ENCODE results near the gene ZHX3. TPM values are rescaled to one million over a fixed set of nuclear protein-coding genes. Genes with fewer than 3 reads are reported as not detected.

ZHX3 gene
- total RNA-seq, 4 donors from 2014 or later = 47.1 to 58.6 (median 50.7) TPM

DNA sequence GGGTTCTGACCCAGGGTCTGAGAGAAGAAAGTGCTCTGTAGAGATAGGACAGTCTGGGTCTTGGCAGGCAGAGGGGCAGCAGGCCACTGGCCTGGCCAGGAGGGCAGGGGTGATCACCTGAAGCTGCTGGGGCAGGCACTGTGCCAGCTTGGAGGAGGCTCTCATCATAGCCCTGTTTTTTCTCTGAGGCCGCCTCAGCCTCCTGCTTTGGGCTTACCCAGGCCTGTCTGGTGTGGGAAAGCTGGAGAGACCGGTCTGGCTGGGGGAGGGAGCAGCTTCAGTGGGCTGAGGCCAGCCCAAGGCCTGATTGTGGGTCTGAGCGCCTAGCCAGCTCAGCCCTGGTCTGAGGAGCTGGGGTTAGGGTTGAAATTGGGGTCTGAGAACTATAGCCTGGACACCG lies 26.9 kb upstream of the ZHX3 start:
- 91 to 94% methylated on average over 3 to 4 of the region's 4 CpGs for WGBS, 2 donors
- TF ChIP-seq POLR2A (IDR thresholded peaks at IDR 0.05) (no peak), CTCF (IDR thresholded peaks at IDR 0.05) (no peak), EP300 (IDR thresholded peaks at IDR 0.05) (no peak)

DNA sequence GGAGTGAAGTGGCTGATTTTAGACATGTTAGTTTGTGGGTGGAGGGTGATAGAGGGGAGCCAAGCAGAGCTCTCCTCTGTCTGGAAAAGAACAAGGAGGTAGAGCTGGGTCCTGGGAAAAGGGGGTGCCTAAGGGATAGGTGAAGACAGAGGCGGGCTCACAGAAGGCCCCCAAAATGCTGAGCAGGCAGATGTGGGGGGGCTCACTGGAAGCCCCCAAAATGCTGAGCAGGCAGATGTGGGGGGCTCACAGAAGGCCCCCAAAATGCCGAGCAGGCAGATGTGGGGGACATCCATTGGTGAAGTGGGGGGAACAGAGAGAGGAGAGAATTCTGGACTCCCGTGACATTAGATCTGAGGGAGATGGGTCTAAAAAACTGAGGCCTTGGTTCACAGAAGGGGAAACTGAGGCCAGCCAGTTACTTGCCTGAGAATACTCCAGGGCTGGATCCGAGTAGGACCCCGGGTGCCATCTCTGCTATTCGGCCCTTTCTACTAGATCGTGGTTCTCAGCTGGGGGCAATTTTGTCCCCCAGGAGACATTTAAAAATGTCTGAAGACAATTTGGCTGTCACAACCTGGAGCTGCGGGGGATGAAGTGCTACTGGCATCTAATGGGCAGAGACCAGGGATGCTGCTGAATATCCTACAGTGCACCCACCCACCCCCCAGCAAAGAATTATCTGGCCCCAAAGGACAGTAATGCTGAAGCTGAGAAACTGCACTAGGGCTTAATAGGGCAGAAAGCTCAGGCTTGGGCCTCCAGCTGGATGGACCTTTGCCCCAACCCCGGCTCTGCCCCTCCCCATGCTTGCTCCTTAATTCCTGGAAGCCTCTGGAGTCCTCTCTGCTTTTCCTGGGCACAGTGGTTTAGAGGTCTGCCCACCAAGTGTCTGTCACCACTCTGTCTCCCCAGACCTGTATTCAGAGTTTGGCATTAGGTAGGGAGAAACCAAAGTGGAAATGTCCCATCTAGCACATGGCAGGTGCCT lies 25.2 kb upstream of the ZHX3 start:
- Histone ChIP-seq H3K27me3 (no peaks in the 10 kb centered on the region), H3K4me1 (peaks cover 0 to 37% (median 5%) of the 10 kb centered on the region in 4 donors), H3K36me3 (peaks cover 0 to 22% (median 0%) of the 10 kb centered on the region in 3 donors), H3K27ac (no peak overlapping the region), H3K4me3 (no peak overlapping the region), H3K9me3 (no peaks in the 10 kb centered on the region)
- WGBS, 2 donors = 90% methylated on average over 9 of the region's 9 CpGs
- TF ChIP-seq CTCF (IDR thresholded peaks at IDR 0.05) (no peak), POLR2A (IDR thresholded peaks at IDR 0.05) (no peak), EP300 (IDR thresholded peaks at IDR 0.05) (no peak)
- DNase-seq (ENCODE audit: low spot score in 2 of 2) = no peak

More for the DNA sequence above, 26.9 kb upstream of the ZHX3 start:
- Histone ChIP-seq H3K36me3 (peaks cover 0 to 40% (median 0%) of the 10 kb centered on the region in 3 donors), H3K4me1 (peaks cover 0 to 36% (median 5%) of the 10 kb centered on the region in 4 donors), H3K27ac (no peak overlapping the region), H3K4me3 (no peak overlapping the region), H3K9me3 (no peaks in the 10 kb centered on the region), H3K27me3 (no peaks in the 10 kb centered on the region)
- DNase-seq (ENCODE audit: low spot score in 2 of 2) = no peak

DNA sequence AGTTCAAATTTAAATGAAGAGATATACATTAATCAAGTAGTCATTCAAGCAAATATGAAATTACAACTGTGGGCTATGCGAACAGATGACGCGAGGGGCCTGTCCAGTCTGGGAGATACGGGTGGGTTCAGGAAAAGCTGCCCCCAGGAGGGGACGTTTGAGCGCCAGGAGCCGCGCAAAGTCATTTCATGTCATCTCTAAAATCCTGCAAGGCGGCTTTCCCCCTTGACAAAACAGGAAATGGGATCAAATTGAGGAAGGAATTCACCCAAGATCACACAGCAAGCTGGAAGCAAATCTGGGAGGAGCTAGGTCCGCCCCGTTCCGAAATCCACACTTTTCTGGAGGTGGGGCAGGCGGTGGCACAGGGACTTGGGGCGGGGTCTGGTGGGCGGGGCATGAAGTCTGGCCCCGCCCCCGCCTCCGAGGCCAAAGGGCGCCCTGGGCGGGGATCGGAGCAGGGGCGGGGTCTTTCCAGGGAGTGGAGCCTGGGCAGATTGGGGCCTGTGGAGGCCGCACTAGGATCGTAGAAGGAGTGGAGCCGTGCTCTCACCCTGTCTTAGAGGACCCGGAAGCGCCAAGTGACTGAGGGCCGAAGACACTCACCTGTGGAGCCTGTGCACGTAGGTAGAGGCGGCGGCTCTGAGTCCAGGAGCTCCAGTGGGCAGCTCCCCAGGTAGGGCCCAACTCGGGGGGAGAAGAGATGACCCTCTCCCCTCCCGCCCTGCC lies 23.0 kb upstream of the ZHX3 start, which contains the start of gene LPIN3:
Gene LPIN3, plus strand, starts transcription at position 495 of the 729 bp plus-strand sequence. CDS start 4,983 bp downstream, outside the sequence.
- 6 to 10% methylated on average over 29 to 31 of the region's 33 CpGs for WGBS, 2 donors
- Histone ChIP-seq H3K27ac (peak within 1 kb of the TSS; percentile 63 to 90 (median 80)), H3K4me3 (peak within 1 kb of the TSS; percentile 29 to 55 (median 42)), H3K27me3 (no peaks in the 10 kb centered on the region), H3K4me1 (peaks cover 0 to 37% (median 5%) of the 10 kb centered on the region in 4 donors), H3K9me3 (no peaks in the 10 kb centered on the region), H3K36me3 (peaks cover 0 to 3% (median 0%) of the 10 kb centered on the region in 3 donors)
- peak in 3 of 5 experiments; percentile 21 to 56 (median 48) for TF ChIP-seq CTCF (IDR thresholded peaks at IDR 0.05)
- peak; percentile 36 to 76 for TF ChIP-seq EP300 (IDR thresholded peaks at IDR 0.05)
- TF ChIP-seq POLR2A (IDR thresholded peaks at IDR 0.05) = peak; percentile 10 to 59
- peak; percentile 89 to 90 for DNase-seq (ENCODE audit: low spot score in 2 of 2)

DNA sequence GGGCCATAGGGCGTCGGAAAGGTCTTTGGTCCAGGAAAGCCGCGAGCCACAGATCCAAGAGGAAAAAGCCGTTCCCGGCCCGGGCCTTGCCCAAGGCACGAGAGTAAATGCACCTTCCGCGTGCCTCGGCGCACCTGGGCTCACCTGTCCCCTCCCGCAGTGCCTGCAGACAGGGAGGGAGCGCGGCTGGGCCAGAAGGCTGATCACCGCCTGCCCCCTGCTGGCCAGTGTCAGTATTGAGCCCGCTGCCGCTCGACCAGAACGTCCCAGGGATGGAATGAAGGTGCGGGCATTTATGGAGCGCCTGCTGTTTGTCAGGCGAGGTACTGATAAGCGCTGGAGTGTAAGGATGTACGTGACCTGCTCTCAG lies 22.4 kb upstream of the ZHX3 start:
- 9 to 10% methylated on average over 20 to 25 of the region's 25 CpGs for WGBS, 2 donors
- Histone ChIP-seq H3K4me1 (peaks cover 0 to 39% (median 6%) of the 10 kb centered on the region in 4 donors), H3K4me3 (peak overlapping the region; percentile 26 to 55 (median 36)), H3K36me3 (no peaks in the 10 kb centered on the region), H3K9me3 (no peaks in the 10 kb centered on the region), H3K27ac (peak overlapping the region; percentile 63 to 90 (median 80)), H3K27me3 (no peaks in the 10 kb centered on the region)
- DNase-seq (ENCODE audit: low spot score in 2 of 2) = peak; percentile 79 to 89
- TF ChIP-seq POLR2A (IDR thresholded peaks at IDR 0.05) (no peak), EP300 (IDR thresholded peaks at IDR 0.05) (peak in 1 of 2 donors; percentile 36), CTCF (IDR thresholded peaks at IDR 0.05) (peak; percentile 97 to 100 (median 99))
